GM19455 (cell line): ENCODE data around the gene TCAP.

ENCODE experiments used
- ATAC-seq: cut with Tn5 transposase; IDR thresholded peaks from one replicate; pipeline ENCODE4 v1.9.1; 2021; ENCODE audit not compliant: unreplicated experiment

TCAP gene

DNA sequence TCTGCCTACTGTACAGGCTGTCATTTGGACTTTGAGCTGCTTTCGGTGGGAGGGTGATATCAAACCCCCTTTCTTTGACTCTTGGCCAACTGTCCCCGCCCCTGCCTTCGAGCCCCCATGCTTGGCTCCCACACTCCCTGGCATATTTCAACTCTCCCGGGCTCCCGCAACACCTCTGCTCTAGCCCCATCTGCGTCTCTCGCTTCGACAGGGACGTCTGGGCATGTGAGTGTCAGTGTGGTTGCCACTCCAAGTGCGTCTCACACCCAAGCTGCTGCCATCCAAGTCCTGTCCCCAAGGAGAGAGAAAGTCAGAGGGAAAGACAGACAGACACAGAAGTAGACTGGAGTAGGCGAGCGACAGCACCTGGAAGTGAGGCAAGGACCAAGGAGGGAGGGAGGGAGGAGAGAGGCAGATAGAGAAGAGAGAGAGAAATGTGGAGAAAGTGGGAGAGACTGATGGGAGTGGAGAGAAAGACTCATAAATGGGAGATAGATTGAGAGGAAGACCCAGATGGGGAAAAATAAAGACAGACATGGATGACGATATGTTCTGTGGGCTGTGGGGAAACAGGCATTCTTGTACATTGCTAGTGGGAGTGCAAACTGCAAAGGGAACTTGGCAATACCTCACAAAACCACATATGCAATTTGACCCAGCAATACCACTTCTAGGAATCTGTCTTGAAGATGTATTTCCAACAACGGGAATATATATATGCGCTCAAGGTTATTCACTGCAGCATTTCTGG is 16.4 kb upstream of the TCAP start:
- ATAC-seq: no peak

DNA sequence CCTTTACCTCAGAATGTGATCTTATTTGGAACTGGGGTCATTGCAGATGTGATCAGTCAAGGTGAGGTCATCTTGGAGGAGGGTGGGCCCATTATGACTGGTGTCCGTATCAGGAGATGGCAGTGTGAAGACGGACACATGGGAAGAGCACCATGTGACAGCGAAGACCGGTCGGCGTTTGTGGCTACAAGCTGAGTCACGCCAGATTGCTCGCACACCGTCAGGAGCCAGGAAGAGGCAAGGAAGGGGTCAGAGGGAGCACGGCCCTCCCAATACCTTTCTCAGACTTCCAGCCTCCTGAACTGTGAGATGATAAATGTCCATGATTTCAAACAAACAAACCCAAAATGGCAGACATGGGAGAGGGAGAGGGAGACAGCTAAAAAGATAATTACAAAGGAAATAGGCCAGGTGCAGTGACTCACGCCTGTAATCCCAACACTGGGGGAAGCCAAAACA is 15.0 kb upstream of the TCAP start:
- ATAC-seq: no peak

DNA sequence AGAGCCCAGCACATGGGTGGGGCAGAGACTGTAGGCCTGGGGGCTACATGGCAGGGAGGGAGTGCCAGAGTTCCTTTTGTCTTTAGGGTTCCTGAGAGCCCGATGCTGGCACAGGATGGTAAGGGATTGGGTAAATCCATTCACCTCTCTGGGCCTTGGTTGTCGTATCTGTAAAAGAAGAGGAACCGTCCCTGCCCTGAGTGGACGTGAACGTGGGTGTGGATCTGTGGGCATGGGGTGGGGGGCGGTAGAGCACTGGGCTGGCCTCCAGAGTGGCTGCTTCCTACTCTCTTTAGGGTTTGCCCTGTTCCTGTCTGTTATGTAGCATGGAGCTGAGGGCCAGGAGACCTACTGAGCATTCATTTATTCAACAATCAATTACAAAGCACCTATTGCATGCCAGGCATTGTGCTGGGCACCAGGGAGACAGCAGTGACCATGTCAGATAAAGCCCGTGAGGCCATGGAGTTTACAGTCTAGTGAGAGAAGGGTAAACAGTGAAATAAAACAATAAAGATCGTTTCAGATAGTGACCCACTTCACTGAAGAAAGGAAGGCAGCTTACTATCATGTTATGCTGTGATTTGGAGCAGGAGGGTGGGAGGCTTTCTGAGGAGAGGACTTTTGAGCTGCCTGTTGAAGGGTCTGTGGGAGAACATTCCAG is 13.1 kb upstream of the TCAP start:
- ATAC-seq: no peak

DNA sequence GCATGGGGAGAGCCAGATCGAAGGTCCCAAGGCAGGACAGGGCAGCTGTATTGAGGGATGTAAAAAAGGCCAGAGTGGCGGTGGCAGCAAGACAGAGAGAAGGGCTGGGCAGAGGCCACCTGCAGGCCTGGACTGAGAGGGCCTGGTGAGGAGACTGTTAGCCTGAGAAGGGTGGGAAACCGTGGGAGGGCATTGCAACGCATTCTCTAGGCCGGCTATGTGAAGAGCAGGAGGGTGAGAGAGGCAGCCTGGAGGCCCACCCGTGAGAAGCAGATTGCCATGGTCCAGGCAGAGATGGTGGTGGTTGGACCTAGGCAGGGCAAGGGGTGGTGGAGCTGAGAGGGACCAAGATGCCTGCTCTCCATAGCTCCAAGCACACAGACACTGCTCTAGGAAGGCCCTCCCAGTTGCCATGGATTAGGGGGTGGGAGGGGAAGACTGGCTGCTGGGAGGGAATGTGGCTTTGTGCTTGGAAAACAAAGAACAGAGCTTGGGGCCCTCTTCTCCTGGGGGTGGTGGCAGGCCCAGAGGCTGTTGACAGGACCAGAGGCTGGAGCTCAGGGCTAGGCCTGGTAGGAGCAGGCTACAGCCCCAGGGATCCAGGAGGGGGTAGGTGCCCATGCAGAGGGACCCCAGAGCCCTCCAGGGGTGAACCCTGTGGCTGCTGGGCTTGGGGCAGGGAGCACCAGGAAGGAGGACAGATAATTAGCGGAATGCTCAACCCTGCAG is 12.4 kb upstream of the TCAP start:
- no peak for ATAC-seq

DNA sequence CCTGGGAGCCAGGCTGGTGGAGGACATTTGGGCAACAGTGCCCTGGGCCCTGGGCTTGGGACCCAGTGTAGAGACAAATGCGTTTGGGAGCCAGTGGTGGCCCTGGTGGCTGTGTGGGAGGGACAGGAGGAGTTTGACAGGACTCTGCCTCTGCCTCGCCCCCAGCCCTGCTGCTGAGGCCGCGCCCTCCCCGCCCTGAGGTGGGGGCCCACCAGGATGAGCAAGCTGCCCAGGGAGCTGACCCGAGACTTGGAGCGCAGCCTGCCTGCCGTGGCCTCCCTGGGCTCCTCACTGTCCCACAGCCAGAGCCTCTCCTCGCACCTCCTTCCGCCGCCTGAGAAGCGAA is 11.9 kb upstream of the TCAP start:
- ATAC-seq: no peak

DNA sequence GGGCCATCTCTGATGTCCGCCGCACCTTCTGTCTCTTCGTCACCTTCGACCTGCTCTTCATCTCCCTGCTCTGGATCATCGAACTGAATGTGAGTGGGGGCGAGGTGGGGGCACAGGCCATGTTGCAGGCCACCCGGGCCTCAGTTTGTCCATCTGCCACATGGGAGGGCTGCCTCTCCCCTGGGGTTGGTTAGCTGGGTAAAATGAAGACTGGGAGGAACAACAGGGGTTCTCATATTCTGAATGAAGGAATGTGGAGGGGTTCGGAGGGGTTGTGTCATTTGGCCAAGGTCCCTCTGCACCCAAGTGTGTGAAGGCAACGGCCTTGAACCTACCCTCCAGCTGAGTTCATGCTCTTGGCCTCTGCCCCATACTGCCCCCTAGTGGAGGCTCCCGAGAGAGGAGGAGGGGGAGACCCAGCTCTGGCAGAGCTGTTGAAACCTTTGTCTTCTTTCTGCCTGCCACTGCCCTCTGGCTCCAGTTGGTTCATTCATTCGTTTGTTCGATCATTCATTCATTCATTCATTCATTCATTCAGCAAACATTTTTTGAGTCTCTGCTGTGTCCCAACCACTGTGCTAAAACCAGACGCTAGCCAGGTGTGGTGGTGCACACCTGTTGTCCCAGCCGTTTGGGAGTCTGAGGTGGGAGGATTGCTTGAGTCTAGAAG is 11.4 kb upstream of the TCAP start:
- no peak for ATAC-seq

DNA sequence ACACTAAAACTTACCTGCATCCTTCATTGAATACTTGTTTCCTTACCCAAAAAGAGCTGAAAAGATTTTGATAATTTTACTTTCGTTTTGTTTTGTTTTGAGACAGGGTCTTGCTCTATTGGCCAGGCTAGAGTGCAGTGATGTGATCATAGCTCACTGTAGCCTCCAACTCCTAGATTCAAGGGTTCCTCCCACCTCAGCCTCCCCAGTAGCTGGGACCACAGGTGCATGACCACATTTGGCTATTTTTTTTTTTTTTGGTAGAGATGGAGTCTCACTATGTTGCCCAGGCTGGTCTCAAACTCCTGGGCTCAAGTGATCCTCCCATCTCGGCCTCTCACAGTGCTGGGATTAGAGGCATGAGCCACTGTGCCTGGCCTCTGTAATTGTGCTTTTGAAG is 10.0 kb upstream of the TCAP start:
- ATAC-seq: no peak

DNA sequence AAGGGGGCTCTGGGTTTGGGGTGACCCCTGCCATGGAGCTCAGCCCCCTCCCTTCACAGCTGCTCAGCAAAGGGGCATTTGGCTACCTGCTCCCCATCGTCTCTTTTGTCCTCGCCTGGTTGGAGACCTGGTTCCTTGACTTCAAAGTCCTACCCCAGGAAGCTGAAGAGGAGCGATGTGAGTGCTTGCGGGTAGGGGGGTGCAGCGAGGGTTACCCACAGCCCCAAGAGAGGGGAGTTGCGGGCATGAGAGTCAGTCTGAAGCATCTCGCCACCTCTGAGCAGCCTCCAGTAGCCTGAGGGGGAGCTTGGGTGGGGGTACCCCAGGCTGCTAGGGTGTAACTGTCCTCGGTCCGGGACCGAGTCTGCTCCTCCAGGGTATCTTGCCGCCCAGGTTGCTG is 6.8 kb upstream of the TCAP start:
- ATAC-seq: no peak

DNA sequence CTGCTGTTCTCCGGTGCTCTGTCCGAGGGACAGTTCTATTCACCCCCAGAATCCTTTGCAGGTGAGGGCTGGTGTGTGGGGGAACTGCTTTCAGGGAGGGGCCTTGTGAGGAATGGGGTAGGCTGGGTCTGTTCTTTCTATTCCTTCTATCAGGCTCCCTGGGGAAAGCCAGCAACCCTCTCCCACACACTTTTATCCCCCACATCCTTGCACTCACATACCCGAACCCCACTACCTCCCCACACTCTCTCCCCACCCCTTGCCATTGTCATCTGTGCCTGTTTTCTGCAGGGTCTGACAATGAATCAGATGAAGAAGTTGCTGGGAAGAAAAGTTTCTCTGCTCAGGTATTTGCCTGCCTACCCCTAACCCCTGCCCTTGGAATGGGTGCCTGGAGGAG is 6.4 kb upstream of the TCAP start:
- no peak for ATAC-seq

DNA sequence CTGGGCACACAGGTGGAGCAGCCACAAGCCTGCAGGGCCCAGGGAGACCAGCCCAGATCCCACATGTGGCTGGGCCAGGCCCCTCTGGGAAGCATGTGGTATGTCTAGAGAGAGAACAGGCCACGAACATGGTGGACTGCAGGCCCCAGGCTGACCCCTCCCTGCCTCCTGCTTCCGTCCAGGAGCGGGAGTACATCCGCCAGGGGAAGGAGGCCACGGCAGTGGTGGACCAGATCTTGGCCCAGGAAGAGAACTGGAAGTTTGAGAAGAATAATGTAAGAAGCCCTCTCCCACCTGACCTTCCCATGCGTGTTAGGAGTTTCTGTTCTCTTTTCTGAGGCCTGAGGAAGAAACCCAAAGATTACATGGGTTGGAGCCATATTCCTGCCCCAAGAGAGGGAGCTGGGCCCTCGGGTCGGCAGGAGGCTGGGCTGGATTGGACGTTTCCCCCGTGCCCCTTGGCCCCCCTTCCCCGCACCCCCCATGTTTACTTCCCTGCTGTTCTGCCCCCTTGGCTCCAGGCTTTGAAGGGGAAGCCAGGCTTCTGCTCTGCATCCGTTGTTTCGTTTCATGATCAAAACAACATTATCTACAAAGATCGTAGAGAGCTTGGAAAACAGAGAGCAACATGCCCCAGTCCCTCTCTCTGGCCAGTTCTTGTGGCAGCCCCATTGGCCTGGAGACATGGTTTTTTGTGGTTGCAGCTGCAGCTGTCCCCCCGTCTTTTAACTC is 5.7 kb upstream of the TCAP start:
- ATAC-seq: no peak

DNA sequence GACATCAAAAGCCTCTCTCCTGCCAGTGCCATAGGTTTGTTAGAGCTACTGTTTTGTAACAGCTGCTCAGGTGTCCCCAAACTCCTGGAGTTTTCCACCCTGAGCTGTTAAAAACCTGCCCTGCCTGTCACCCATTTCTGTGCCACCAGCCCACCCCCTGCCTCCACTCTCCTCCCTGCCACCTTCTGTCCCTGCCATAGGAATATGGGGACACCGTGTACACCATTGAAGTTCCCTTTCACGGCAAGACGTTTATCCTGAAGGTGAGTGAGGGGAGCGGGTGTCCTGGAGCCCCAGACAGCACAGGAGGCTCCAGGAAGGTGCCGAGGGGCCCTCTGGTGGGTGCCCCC is 5.2 kb upstream of the TCAP start:
- ATAC-seq: no peak

DNA sequence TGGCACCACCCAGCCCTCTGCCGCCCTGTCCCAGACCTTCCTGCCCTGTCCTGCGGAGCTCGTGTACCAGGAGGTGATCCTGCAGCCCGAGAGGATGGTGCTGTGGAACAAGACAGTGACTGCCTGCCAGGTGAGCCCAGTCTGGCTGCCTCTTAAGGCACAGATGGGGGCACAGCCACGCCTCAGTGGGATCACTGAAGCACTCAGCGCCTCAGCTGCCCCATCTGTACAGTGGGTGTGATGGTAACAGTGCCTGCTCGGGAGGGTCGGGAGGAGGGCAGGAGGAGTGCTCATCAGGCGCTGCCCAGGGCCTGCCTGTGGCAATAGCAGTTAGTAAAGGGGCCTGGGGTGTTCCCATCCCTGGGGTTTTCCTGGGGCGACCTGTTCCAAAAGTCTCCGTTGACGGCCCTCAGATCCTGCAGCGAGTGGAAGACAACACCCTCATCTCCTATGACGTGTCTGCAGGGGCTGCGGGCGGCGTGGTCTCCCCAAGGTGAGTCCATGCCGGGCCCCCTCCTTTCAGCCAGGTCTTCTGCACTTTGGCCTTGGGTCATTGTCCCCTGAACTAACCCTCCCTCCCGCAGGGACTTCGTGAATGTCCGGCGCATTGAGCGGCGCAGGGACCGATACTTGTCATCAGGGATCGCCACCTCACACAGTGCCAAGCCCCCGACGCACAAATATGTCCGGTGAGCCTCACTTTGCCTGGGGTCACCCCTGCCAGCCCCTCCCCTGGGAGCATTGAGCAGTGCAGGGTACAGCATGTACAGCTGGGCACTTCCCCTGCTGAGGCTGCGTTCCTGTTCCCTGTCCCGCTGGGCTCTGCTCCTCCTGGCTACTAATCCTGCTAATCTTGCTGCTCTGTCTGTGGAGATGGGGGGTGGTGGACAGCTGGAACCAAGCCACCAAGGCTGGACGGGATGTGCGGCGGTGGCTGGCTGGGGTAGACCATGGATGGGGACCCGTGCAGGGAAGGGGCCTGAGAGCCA is 4.5 kb upstream of the TCAP start:
- no peak for ATAC-seq

DNA sequence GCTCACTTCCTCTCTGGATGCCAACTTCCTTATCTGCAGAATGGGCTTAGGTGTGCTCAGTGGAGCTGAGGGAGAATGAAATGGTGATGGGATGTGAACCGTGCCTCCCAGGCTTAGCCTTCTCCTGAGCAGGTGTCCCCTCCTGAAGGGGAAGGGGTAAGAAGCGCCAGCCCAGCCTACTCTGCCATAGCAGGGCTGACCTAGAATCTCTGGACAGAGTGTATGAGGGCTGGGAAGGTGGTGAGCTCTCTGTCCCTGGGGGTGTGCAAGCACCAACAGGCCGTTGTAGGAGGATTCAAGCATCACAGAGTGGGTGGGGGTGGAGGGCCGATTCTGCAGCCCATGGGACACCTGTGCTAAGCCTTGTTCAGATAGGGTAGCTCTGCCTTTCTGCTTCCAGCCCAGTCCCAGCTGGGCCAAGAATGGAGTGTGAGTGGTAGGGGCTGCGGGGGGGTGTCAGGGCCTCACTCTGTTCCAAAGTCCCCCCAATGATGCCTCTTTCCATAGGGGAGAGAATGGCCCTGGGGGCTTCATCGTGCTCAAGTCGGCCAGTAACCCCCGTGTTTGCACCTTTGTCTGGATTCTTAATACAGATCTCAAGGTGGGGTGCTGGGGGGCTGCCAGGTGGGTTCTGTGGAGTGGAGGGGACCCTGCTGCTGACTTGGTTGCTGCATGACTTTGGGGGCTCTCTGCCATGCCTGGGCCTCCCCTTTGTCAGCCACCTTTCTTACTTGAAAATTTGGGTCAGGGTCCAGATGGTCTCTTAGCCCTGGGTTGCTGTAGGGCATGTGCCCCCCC is 3.2 kb upstream of the TCAP start:
- no peak for ATAC-seq

DNA sequence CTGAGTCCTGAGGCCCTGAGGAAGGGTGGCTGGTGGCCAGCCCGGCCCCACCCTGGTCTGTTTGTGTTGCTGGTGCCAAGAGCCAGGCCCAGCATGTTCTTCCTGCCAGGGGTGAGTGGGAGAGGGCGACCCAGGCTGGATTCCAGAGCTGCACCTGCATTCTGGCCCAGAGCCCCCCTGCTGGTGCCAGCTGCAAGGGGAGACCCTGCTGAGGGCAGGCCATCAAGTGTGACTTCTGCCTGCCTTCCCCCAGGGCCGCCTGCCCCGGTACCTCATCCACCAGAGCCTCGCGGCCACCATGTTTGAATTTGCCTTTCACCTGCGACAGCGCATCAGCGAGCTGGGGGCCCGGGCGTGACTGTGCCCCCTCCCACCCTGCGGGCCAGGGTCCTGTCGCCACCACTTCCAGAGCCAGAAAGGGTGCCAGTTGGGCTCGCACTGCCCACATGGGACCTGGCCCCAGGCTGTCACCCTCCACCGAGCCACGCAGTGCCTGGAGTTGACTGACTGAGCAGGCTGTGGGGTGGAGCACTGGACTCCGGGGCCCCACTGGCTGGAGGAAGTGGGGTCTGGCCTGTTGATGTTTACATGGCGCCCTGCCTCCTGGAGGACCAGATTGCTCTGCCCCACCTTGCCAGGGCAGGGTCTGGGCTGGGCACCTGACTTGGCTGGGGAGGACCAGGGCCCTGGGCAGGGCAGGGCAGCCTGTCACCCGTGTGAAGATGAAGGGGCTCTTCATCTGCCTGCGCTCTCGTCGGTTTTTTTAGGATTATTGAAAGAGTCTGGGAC is 2.4 kb upstream of the TCAP start:
- ATAC-seq: no peak

DNA sequence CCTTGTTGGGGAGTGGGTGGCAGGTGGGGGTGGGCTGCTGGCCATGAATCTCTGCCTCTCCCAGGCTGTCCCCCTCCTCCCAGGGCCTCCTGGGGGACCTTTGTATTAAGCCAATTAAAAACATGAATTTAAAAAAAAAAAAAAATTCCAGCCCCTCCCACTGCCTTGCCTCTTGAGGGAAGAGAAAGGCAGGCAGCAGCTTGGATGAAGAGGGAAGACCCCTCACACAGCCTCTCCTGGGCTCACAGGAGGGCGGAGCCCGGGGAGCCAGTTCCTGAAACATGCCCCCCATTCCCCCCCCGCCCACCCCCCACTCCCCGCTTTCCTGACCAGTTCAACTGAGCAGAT is 1.8 kb upstream of the TCAP start:
- no peak for ATAC-seq

DNA sequence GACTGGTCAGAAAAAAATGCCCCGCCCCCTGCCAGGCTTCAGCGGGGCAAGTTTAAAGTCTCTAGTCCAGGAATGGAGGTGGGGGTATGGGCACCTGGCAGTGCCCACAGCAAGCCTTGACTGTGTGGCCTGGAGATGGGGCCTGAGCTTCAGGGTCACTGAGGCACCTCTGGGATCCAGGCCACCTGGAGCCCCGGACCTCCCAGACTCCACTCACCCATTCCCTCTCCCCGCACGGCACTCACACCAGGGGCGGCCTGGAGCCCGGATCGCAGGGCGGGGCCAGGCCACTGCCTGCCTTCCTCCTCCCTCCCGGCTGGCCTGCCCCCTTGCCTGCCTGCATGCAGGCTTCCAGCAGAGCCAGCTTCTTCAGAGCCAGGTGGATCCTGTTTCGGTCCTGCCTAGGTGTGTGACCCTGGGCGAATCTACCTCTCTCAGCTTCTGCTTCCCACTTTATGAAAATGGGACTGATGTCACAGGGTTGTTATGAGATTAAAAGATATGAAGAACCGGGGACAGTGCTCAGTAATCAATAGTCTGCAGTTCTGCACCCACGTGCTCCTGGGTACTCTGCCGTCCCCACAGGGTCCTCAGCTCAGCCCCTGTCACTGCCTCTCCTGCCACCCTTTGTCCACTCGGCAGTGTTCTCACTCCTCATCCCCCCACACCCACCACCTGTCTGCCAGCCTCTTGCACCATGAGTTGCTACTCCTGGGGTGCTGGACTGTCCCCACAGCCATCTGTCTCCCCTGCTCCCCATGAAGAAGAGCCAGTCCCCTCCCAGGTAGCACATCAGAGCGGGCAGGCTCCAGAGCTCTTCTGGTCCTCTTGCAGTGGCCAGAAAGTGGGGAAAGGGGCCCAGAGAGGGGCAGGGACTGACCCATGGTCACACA is 1.2 kb upstream of the TCAP start:
- no peak for ATAC-seq

DNA sequence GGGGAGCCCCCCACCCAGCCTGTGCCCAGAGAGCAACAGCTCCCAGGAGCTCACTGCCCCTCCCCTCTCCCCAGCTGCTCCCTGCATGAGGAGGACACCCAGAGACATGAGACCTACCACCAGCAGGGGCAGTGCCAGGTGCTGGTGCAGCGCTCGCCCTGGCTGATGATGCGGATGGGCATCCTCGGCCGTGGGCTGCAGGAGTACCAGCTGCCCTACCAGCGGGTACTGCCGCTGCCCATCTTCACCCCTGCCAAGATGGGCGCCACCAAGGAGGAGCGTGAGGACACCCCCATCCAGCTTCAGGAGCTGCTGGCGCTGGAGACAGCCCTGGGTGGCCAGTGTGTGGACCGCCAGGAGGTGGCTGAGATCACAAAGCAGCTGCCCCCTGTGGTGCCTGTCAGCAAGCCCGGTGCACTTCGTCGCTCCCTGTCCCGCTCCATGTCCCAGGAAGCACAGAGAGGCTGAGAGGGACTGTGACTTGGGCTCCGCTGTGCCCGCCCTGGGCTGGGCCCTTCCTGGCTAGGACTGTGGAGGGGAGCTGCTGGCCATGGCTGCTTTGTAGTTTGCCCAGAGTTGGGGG is 584 bp downstream of the TCAP start:
- no peak for ATAC-seq
